ENCODE measurements around the gene NEK3. TPM values are rescaled to one million over a fixed set of nuclear protein-coding genes. Genes with fewer than 3 reads are reported as not detected.

Gene NEK3
- total RNA-seq, 1 donor from 2014 or later, result 4.3 TPM

DNA sequence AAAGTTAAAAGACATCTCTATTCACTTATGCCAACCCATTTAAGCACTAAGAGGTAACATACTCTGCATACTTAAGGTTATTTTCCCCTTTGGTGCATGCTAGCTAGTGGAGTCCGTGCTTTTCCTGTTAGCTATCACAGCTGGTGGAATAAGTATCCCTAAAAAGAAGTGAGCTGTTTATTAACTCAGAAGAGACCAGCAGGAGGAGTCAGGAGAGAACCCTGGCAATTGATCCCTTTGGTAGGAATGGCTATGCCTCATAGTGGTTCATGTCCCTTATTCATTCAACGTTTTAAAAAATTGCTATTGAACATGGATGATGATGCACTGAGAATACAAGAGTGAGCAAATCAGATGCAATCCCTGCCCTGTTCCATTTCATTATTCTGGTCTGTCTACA is 18.1 kb downstream of the NEK3 start:
- TF ChIP-seq, protein P1, sequence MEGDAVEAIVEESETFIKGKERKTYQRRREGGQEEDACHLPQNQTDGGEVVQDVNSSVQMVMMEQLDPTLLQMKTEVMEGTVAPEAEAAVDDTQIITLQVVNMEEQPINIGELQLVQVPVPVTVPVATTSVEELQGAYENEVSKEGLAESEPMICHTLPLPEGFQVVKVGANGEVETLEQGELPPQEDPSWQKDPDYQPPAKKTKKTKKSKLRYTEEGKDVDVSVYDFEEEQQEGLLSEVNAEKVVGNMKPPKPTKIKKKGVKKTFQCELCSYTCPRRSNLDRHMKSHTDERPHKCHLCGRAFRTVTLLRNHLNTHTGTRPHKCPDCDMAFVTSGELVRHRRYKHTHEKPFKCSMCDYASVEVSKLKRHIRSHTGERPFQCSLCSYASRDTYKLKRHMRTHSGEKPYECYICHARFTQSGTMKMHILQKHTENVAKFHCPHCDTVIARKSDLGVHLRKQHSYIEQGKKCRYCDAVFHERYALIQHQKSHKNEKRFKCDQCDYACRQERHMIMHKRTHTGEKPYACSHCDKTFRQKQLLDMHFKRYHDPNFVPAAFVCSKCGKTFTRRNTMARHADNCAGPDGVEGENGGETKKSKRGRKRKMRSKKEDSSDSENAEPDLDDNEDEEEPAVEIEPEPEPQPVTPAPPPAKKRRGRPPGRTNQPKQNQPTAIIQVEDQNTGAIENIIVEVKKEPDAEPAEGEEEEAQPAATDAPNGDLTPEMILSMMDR (IDR thresholded peaks at IDR 0.05; ENCODE audit: borderline replicate concordance), result peak; percentile 15
- Histone ChIP-seq H3K4me3 (no peak overlapping the region), H3K4me1 (no peaks in the 10 kb centered on the region), H3K36me3 (peaks cover 49% of the 10 kb centered on the region), H3K27me3 (ENCODE audit: low read depth) (no peaks in the 10 kb centered on the region), H3K27ac (replicated peaks) (no peak overlapping the region), H3K9me3 (replicated peaks) (no peaks in the 10 kb centered on the region)
- intact Hi-C loops (cut with micrococcal nuclease), result loop anchor here (5.0 kb wide), 1 partner anchor 41 kb away; no protein-coding TSS in a partner anchor
- no peak for DNase-seq

DNA sequence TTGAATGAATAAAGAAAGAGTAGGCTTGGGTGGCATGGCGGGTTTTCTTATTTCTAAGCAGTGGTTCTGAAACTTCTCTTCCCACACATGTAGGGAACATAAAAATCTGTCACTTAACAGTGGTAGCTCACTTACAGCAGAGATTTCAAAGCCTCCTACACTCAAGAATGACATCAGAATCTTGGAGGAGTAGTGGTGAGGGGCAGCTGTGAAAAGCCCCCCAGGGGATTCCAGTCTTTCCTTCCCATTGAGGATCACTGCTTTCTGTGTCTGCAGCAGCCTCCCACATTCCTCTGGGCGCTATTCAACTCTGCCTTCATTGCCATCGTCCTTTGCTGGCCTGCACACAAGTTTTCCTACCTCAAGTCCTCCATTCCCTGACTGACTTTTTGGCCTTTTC is 21.9 kb downstream of the NEK3 start:
- Histone ChIP-seq H3K4me1 (no peaks in the 10 kb centered on the region), H3K4me3 (no peak overlapping the region), H3K27me3 (ENCODE audit: low read depth) (no peaks in the 10 kb centered on the region), H3K9me3 (replicated peaks) (no peaks in the 10 kb centered on the region), H3K27ac (replicated peaks) (no peak overlapping the region), H3K36me3 (peaks cover 63% of the 10 kb centered on the region)
- DNase-seq, result no peak
- TF ChIP-seq, protein P1 (IDR thresholded peaks at IDR 0.05; ENCODE audit: borderline replicate concordance), result no peak
- intact Hi-C loops (cut with micrococcal nuclease), result no loop called here

DNA sequence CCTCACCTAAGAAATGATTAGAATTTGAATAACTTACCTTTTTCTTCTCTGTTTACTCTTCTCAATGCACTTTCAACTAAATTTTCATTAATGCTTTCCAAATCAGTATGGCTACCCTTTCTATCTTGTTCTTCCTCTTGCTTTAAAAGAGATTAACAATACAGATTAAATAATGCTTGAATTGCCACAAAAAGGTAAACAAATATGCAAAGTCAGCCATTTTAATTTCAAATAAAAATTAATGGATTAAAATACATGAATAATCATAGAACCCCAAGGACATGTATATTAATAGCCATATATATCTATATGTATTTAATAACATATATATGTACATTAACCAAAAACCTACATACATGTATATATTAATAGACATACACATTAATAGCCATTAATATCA is 22.6 kb downstream of the NEK3 start:
- Histone ChIP-seq H3K27ac (replicated peaks) (no peak overlapping the region), H3K4me1 (no peaks in the 10 kb centered on the region), H3K9me3 (replicated peaks) (no peaks in the 10 kb centered on the region), H3K36me3 (peaks cover 69% of the 10 kb centered on the region), H3K4me3 (no peak overlapping the region), H3K27me3 (ENCODE audit: low read depth) (no peaks in the 10 kb centered on the region)
- no peak for DNase-seq
- TF ChIP-seq, protein P1 (IDR thresholded peaks at IDR 0.05; ENCODE audit: borderline replicate concordance), result no peak
- intact Hi-C loops (cut with micrococcal nuclease), result no loop called here

DNA sequence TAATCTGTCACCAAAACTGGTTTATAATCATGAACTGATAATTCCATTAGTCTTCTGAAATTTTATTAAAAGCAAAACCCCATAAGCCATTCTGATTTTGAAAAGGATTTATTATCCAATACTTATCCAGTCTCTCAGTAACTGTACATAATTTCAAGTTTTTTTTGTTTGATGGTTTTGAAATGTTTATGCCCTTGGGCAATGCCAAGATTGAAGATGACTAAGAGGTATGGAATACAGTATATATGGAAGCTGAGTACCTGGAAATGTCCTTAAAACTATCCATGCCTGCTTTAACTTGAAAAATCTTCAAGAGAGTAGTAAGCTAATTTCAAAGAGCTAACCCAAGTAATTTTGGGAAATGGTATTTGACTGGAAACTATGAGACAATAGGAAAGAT is 28.8 kb downstream of the NEK3 start:
- Histone ChIP-seq H3K27me3 (ENCODE audit: low read depth) (no peaks in the 10 kb centered on the region), H3K36me3 (peaks cover 48% of the 10 kb centered on the region), H3K4me1 (peaks cover 21% of the 10 kb centered on the region), H3K4me3 (no peak overlapping the region), H3K9me3 (replicated peaks) (no peaks in the 10 kb centered on the region), H3K27ac (replicated peaks) (no peak overlapping the region)
- TF ChIP-seq, protein P1 (IDR thresholded peaks at IDR 0.05; ENCODE audit: borderline replicate concordance), result no peak
- intact Hi-C loops (cut with micrococcal nuclease), result no loop called here
- DNase-seq, result no peak

DNA sequence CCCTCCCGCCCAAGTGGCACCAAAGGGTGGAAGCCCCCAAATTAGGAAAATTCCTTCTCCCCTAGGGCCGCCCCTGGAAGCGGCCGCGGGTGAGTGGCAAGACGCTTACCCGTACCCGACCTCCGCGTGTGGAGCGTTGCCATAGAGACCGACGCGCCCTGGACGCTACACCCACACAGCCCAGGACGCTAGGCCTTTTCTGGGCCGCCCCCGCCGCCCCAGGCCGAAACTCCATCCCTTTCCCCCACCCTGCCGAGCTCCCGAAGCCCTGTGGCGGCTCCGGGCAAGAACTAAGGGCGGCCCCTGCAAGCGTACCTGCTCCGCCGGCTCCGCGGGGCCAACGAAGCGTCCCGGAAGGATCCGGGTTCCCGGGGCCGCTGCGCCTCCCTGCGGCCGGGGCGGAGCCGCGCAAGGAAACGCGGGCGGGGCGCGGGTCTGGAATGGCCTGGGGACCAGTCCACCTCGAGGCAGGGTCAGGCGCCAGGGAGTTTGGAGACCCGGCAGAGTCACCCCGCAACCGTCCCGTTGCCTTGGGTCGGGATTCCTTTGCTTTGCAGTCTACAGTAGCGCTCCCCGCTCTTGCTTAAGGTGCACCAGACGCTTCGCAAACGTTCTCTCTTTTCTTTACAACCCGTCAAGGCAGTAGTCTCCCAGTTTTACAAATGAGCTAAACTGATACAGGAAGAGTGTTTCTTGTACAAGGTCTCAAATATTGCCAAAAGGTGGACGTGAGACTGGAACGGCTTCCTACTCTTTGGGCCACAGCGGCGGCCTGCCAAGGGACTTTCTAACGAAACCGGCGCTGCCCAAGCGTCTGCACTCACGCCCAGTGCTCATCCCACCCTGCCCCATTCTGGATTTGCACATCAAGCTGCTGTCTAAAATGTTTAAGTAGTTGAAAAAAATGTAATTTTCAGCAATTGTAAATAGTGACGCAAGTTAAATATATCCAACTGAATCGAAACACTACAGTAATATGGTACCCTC is 30.4 kb downstream of the NEK3 start, which contains the start of gene NEK5:
NEK5 (minus strand) TSS at position 360 of the 987 bp plus-strand sequence. CDS start 1,591 bp downstream, outside the sequence.
- DNase-seq, result peak; percentile 58
- H3K27ac ChIP-seq (replicated peaks), result peak within 1 kb of the TSS; percentile 4
- H3K4me3 ChIP-seq, result peak within 1 kb of the TSS; percentile 82
- H3K36me3 ChIP-seq, result peaks cover 32% of the 10 kb centered on the region
- intact Hi-C loops (cut with micrococcal nuclease), result loop anchor here (5.0 kb wide), 2 partner anchors 127 to 232 kb away; no protein-coding TSS in a partner anchor
- H3K4me1 ChIP-seq, result peaks cover 21% of the 10 kb centered on the region
- H3K27me3 ChIP-seq (ENCODE audit: low read depth), result no peaks in the 10 kb centered on the region
- no peaks in the 10 kb centered on the region for H3K9me3 ChIP-seq (replicated peaks)
- TF ChIP-seq, protein P1 (IDR thresholded peaks at IDR 0.05; ENCODE audit: borderline replicate concordance), result peak; percentile 85

Measured in left ventricle myocardium inferior (tissue), 1 donor.